Lower leg skin (tissue), 3 donors: ENCODE measurements around the gene MRPL41.

Experiments
- POLR2A ChIP-seq, 2 donors: fragments of 450-650 bp; IDR thresholded peaks; one replicate each; pipeline ENCODE4 v1.6.1; 2016 to 2017; ENCODE audit warnings: antibody characterized with exemption in 2 of 2, mild to moderate bottlenecking in 1 of 2, moderate library complexity in 1 of 2
- TF ChIP-seq, protein P1 (sequence below), 3 donors: fragments of 450-650 bp; IDR thresholded peaks; one replicate each; pipeline ENCODE4 v1.5.1; 2016; ENCODE audit warnings: antibody characterized with exemption in 3 of 3, mild to moderate bottlenecking in 3 of 3, moderate library complexity in 2 of 3

DNA sequence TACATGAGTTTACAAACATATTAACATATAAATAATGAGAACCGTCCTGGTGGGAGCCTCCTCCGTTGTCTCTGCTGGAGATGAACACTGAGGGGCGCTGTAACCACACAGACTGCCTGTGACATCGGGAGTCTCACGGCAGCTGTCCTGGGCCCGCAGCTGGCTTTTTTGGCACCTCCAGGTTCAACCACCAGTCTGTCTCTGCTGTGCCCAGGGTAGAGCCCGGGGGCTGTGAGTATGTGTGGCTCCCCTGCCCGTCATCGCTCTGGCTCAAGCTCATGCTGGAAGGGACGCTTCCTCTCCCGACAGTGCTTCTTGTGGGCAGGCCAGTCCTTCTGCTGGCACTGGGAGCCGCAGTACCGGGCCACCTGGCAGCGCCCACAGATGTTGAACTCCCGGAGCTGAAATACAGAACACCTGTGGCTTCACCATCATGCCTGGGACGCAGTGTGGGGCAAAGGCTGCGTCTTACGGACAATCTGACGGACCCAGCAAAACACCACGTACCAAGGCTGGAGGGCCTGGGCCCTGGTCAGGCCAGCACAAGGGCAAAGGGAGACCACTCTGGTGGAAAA, 30.7 kb downstream of the MRPL41 start:
- TF ChIP-seq, protein P1, sequence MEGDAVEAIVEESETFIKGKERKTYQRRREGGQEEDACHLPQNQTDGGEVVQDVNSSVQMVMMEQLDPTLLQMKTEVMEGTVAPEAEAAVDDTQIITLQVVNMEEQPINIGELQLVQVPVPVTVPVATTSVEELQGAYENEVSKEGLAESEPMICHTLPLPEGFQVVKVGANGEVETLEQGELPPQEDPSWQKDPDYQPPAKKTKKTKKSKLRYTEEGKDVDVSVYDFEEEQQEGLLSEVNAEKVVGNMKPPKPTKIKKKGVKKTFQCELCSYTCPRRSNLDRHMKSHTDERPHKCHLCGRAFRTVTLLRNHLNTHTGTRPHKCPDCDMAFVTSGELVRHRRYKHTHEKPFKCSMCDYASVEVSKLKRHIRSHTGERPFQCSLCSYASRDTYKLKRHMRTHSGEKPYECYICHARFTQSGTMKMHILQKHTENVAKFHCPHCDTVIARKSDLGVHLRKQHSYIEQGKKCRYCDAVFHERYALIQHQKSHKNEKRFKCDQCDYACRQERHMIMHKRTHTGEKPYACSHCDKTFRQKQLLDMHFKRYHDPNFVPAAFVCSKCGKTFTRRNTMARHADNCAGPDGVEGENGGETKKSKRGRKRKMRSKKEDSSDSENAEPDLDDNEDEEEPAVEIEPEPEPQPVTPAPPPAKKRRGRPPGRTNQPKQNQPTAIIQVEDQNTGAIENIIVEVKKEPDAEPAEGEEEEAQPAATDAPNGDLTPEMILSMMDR (IDR thresholded peaks at IDR 0.05): no peak
- no peak for TF ChIP-seq POLR2A (IDR thresholded peaks at IDR 0.05)
